22Rv1 (cell line): Measurements from ENCODE around the gene KCNAB1.

Experiments
- ZFX ChIP-seq: fragments of 450-650 bp; IDR thresholded peaks from 2 replicates; pipeline ENCODE4 v1.6.1; 2017; ENCODE audit warnings: antibody characterized with exemption, borderline replicate concordance
- TF ChIP-seq, protein P1 (sequence below): fragments of 450-650 bp; IDR thresholded peaks from 2 replicates; pipeline ENCODE4 v1.5.1; 2017; ENCODE audit warnings: mild to moderate bottlenecking

GRCh38 chr3:156181509-156181908 is 61.1 kb downstream of the KCNAB1 start:
- TF ChIP-seq, protein P1, sequence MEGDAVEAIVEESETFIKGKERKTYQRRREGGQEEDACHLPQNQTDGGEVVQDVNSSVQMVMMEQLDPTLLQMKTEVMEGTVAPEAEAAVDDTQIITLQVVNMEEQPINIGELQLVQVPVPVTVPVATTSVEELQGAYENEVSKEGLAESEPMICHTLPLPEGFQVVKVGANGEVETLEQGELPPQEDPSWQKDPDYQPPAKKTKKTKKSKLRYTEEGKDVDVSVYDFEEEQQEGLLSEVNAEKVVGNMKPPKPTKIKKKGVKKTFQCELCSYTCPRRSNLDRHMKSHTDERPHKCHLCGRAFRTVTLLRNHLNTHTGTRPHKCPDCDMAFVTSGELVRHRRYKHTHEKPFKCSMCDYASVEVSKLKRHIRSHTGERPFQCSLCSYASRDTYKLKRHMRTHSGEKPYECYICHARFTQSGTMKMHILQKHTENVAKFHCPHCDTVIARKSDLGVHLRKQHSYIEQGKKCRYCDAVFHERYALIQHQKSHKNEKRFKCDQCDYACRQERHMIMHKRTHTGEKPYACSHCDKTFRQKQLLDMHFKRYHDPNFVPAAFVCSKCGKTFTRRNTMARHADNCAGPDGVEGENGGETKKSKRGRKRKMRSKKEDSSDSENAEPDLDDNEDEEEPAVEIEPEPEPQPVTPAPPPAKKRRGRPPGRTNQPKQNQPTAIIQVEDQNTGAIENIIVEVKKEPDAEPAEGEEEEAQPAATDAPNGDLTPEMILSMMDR: no peak
- TF ChIP-seq ZFX: no peak
